Karpas-422 (cell line): Measurements from ENCODE around the gene CLDND2. TPM values are rescaled to one million over a fixed set of nuclear protein-coding genes. Genes with fewer than 3 reads are reported as not detected.

Experiments used
- DNase-seq: peaks from one replicate; pipeline ENCODE4 v3.0.0-alpha.2; 2015
- H2AFZ ChIP-seq: fragments of 200-600 bp; sonication (generic); 2 replicates; pipeline ENCODE4 v1.6.1; 2014; ENCODE audit warnings: antibody characterized with exemption, low read length, mixed read lengths
- H3K27ac ChIP-seq: fragments of 200-600 bp; sonication (generic); 2 replicates; pipeline ENCODE4 v1.5.1; 2014; ENCODE audit warnings: mild to moderate bottlenecking, low read length, moderate library complexity
- H3K27me3 ChIP-seq: fragments of 200-600 bp; sonication (generic); 2 replicates; pipeline ENCODE4 v1.6.1; 2014; ENCODE audit warnings: low read length, mixed read lengths
- H3K36me3 ChIP-seq: fragments of 200-600 bp; sonication (generic); 2 replicates; pipeline ENCODE4 v1.6.1; 2014; ENCODE audit warnings: low read length, mixed read lengths; ENCODE audit not compliant: insufficient read depth
- H3K4me1 ChIP-seq: fragments of 200-600 bp; sonication (generic); 2 replicates; pipeline ENCODE4 v1.6.1; 2014; ENCODE audit warnings: mild to moderate bottlenecking, low read length, mixed read lengths
- H3K4me2 ChIP-seq: fragments of 200-600 bp; sonication (generic); 2 replicates; pipeline ENCODE4 v1.6.1; 2014; ENCODE audit warnings: low read length, low read depth, mild to moderate bottlenecking; ENCODE audit not compliant: poor library complexity, severe bottlenecking
- H3K4me3 ChIP-seq: fragments of 200-600 bp; sonication (generic); 2 replicates; pipeline ENCODE4 v1.5.1; 2014; ENCODE audit warnings: mild to moderate bottlenecking, antibody characterized with exemption, low read length, mixed read lengths
- H3K79me2 ChIP-seq: fragments of 200-600 bp; sonication (generic); 2 replicates; pipeline ENCODE4 v1.6.1; 2014; ENCODE audit warnings: mild to moderate bottlenecking, low read length, mixed read lengths
- H3K9ac ChIP-seq: fragments of 200-600 bp; sonication (generic); 2 replicates; pipeline ENCODE4 v1.6.0; 2014; ENCODE audit warnings: low read length
- H3K9me2 ChIP-seq: fragments of 200-600 bp; sonication (generic), shearing (Covaris generic); replicated peaks from 2 replicates; pipeline ENCODE4 v1.6.0; 2014; ENCODE audit warnings: mild to moderate bottlenecking, low read length, moderate library complexity; ENCODE audit not compliant: insufficient read depth
- H3K9me3 ChIP-seq: fragments of 300-700, 200-600 bp; sonication (generic); 2 replicates; pipeline ENCODE4 v1.6.1; 2014; ENCODE audit warnings: low read length, mixed read lengths
- H4K20me1 ChIP-seq: fragments of 200-600 bp; sonication (generic); 2 replicates; pipeline ENCODE4 v1.6.1; 2014; ENCODE audit warnings: mild to moderate bottlenecking, antibody characterized with exemption, low read length, low read depth; ENCODE audit not compliant: insufficient read depth
- total RNA-seq: library from RNA; depleted of rRNA; stranded (reverse); fragments of >200 nt; shearing (Covaris generic); gene quantifications from 2 replicates; pipeline ENCODE4 v1.2.3, GENCODE V29; 2014; ENCODE audit warnings: low replicate concordance

The CLDND2 gene
- total RNA-seq, 1 experiment from 2014 or later: not detected

GRCh38 chr19:51326216-51327065, 42.4 kb downstream of the CLDND2 start:
- DNase-seq: no peak
- Histone ChIP-seq H3K36me3 (peaks cover 6% of the 10 kb centered on the region; the same call in 1 of the 2 replicates), H3K4me2 (no peak overlapping the region), H3K27ac (no peak overlapping the region), H4K20me1 (no peaks in the 10 kb centered on the region), H3K27me3 (no peaks in the 10 kb centered on the region), H3K9ac (no peak overlapping the region), H3K9me2 (no peaks in the 10 kb centered on the region), H2AFZ (no peak overlapping the region), H3K4me3 (no peak overlapping the region), H3K79me2 (no peaks in the 10 kb centered on the region), H3K9me3 (no peaks in the 10 kb centered on the region), H3K4me1 (no peaks in the 10 kb centered on the region)

- Histone ChIP-seq H3K4me2 (no peak overlapping the region), H3K27ac (no peak overlapping the region), H3K9me3 (no peaks in the 10 kb centered on the region), H3K4me1 (no peaks in the 10 kb centered on the region), H3K9ac (no peak overlapping the region), H3K9me2 (no peaks in the 10 kb centered on the region), H3K36me3 (no peaks in the 10 kb centered on the region), H4K20me1 (no peaks in the 10 kb centered on the region), H2AFZ (no peak overlapping the region), H3K27me3 (no peaks in the 10 kb centered on the region), H3K79me2 (no peaks in the 10 kb centered on the region), H3K4me3 (no peak overlapping the region)
- peak; percentile 55 for DNase-seq
Observed at GRCh38 chr19:51325161-51325976, 43.4 kb downstream of the CLDND2 start.

GRCh38 chr19:51324167-51324481, 44.7 kb downstream of the CLDND2 start:
- no peak overlapping the region for H3K9ac ChIP-seq
- no peaks in the 10 kb centered on the region for H3K9me3 ChIP-seq
- H3K4me3 ChIP-seq: no peak overlapping the region
- no peaks in the 10 kb centered on the region for H3K27me3 ChIP-seq
- H3K4me1 ChIP-seq: no peaks in the 10 kb centered on the region
- no peak overlapping the region for H2AFZ ChIP-seq
- H3K79me2 ChIP-seq: no peaks in the 10 kb centered on the region
- no peak overlapping the region for H3K27ac ChIP-seq
- H4K20me1 ChIP-seq: no peaks in the 10 kb centered on the region
- no peak overlapping the region for H3K4me2 ChIP-seq
- no peaks in the 10 kb centered on the region for H3K9me2 ChIP-seq
- no peak for DNase-seq
- H3K36me3 ChIP-seq: no peaks in the 10 kb centered on the region

GRCh38 chr19:51323481-51324166, 45.2 kb downstream of the CLDND2 start:
- Histone ChIP-seq H4K20me1 (no peaks in the 10 kb centered on the region; the same call in 1 of the 2 replicates), H3K27ac (no peak overlapping the region), H3K79me2 (no peaks in the 10 kb centered on the region), H3K4me1 (no peaks in the 10 kb centered on the region), H3K9me2 (no peaks in the 10 kb centered on the region), H3K9ac (no peak overlapping the region), H2AFZ (no peak overlapping the region), H3K36me3 (no peaks in the 10 kb centered on the region), H3K4me2 (no peak overlapping the region), H3K27me3 (no peaks in the 10 kb centered on the region), H3K9me3 (no peaks in the 10 kb centered on the region), H3K4me3 (no peak overlapping the region)
- no peak for DNase-seq

- no peaks in the 10 kb centered on the region for H3K79me2 ChIP-seq
- H4K20me1 ChIP-seq: no peaks in the 10 kb centered on the region; the same call in 1 of the 2 replicates
- H3K9ac ChIP-seq: no peak overlapping the region
- no peaks in the 10 kb centered on the region for H3K27me3 ChIP-seq
- H3K4me2 ChIP-seq: no peak overlapping the region
- no peaks in the 10 kb centered on the region for H3K36me3 ChIP-seq
- no peak overlapping the region for H3K4me3 ChIP-seq
- no peak overlapping the region for H3K27ac ChIP-seq
- no peaks in the 10 kb centered on the region for H3K9me2 ChIP-seq
- no peaks in the 10 kb centered on the region for H3K9me3 ChIP-seq
- no peak overlapping the region for H2AFZ ChIP-seq
- no peak for DNase-seq
- no peaks in the 10 kb centered on the region for H3K4me1 ChIP-seq
Observed at GRCh38 chr19:51321799-51322198, 47.0 kb downstream of the CLDND2 start.

- no peak overlapping the region for H2AFZ ChIP-seq
- no peaks in the 10 kb centered on the region for H3K27me3 ChIP-seq
- no peak overlapping the region for H3K27ac ChIP-seq
- H3K36me3 ChIP-seq: no peaks in the 10 kb centered on the region
- H3K4me1 ChIP-seq: no peaks in the 10 kb centered on the region
- DNase-seq: no peak
- H3K79me2 ChIP-seq: no peaks in the 10 kb centered on the region
- no peak overlapping the region for H3K9ac ChIP-seq
- H3K4me3 ChIP-seq: no peak overlapping the region
- H3K9me2 ChIP-seq: no peaks in the 10 kb centered on the region
- H3K9me3 ChIP-seq: no peaks in the 10 kb centered on the region
- H3K4me2 ChIP-seq: no peak overlapping the region
- H4K20me1 ChIP-seq: no peaks in the 10 kb centered on the region; the same call in 1 of the 2 replicates
Observed at GRCh38 chr19:51320280-51320657, 48.5 kb downstream of the CLDND2 start.

- Histone ChIP-seq H3K9me3 (no peaks in the 10 kb centered on the region), H3K9ac (no peak overlapping the region), H3K79me2 (no peaks in the 10 kb centered on the region), H3K27ac (no peak overlapping the region), H4K20me1 (no peaks in the 10 kb centered on the region; the same call in 1 of the 2 replicates), H2AFZ (no peak overlapping the region), H3K4me3 (no peak overlapping the region), H3K4me1 (no peaks in the 10 kb centered on the region), H3K9me2 (no peaks in the 10 kb centered on the region), H3K4me2 (no peak overlapping the region), H3K36me3 (no peaks in the 10 kb centered on the region), H3K27me3 (no peaks in the 10 kb centered on the region)
- no peak for DNase-seq
Observed at GRCh38 chr19:51319649-51320279, 49.0 kb downstream of the CLDND2 start.
